ENCODE results near the gene ENTPD1.
"Not testable (repeated sequence)": the region's sequence is repeated elsewhere in the genome, so short reads cannot be mapped to it uniquely, and the experiment has no call there.

ENTPD1 gene

DNA sequence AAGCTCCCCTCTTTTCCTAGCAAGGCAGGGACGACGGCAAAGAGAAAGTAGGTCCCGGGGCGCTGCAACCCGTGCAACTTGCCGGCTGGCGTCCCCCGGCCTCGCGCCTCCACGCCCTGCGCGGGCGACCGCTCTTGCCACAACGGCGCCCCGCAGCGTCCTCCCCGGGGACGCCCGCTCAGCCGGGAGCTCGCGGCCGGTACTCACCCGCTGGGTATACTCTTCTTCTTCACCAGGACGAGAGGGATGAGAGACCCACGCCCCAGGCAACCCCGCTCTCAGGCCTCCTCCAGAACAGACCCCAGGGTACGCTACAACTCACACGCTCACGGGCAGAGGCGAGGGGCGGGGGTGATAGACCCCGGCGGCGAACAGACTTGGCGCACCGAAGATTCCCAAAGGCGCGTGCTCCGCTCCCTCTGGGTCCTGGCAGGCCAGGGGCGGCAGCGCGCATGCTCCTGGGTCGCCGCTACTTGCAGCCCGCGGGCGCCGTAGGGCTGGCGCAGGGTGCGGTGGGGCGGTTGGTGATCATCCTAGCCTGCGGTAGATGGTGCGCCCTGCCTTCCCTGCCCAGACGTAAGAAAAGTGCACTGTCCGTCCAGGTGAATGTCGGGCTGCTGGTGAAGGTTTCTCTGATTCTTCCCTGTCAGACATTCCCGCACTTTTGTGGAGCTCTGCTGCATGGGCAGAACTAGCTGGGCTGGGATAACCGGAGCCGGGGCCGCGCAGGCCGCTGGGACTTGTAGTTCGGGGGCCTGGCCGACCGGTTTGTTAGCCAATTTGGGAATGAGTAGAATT, 151.7 kb downstream of the ENTPD1 start, which contains the start of gene CC2D2B:
Gene CC2D2B, plus strand, starts transcription at position 520 of the 798 bp plus-strand sequence. CDS start 3,349 bp downstream, outside the sequence.
- DNase-seq (ENCODE audit: insufficient read length, low spot score) (peak; percentile 88), FAIRE-seq (peak; percentile 48)

DNA sequence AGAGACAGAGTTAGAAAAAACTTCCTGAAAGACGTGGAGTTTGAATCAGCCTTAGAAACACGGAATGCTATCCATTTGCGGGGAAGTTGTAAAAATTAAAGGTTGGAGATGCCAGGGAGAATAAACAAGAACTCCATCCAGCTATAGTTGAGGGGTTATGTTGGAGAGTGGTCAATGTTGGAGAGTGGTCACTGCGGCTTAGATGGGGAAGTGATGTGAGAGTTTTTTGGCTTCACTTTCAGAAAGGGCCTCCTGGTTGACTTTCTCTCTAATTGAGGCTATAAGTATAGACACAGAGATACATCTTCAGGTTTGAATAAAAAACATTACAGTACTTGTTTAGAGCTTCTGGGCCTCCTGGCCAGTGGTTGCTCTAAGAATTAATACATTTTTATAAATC, 152.5 kb downstream of the ENTPD1 start:
- DNase-seq (ENCODE audit: insufficient read length, low spot score) (no peak), FAIRE-seq (no peak)

DNA sequence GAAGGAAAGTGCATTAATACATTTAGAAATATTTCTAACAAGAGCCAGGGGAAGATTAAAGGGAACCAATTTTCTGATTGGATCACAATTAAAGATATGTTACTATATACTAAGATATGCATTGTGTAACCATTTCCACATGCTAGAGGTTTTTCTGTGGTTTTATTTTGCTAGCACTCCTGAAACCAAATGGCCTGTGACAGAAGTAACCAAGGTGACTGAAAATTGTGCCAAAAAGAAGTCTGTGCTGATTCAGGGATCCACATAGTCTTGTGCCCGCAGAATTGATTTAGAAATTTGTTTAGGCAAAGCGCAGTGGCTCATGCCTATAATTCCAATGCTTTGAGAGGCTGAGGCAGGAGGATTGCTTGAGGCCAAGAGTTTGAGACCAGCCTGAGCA, 153.6 kb downstream of the ENTPD1 start:
- DNase-seq (ENCODE audit: insufficient read length, low spot score) = no peak
- no peak for FAIRE-seq

DNA sequence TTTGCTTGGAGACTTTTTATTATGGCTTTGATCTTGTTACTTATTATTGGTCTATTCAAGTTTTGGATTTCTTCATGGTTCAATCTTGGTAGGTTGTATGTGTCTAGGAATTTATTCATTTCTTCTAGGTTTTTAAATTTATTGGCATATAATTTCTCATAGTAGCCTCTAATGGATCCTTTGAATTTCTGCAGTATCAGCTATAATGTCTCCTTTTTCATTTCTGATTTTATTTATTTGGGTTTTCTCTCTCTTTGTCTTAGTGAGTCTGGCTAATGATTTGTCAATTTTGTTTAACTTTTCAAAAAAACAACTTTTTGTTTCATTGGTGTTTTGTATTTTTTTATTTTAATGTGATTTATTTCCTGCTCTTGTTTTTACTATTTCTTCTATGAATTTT, 160.1 kb downstream of the ENTPD1 start:
- DNase-seq (ENCODE audit: insufficient read length, low spot score); FAIRE-seq: not testable (repeated sequence)

All from HTR-8/SVneo (cell line).